ENCODE measurements around the gene CYP4F11.
"Not testable (repeated sequence)": the region's sequence is repeated elsewhere in the genome, so short reads cannot be mapped to it uniquely, and the experiment has no call there.

CYP4F11 gene

GRCh38 chr19:15934332-15935078 lies at the start of gene CYP4F11:
CYP4F11 (minus strand) TSS chr19:15934529; CDS start chr19:15934408, 121 bp downstream.
- DNase-seq, result no peak

GRCh38 chr19:15979293-15979692 lies 45.0 kb upstream of the CYP4F11 start:
- no peak for DNase-seq

- no peak for DNase-seq
Measured at GRCh38 chr19:15977690-15978089, 43.4 kb upstream of the CYP4F11 start.

GRCh38 chr19:15976836-15977689 lies 42.7 kb upstream of the CYP4F11 start:
- no peak for DNase-seq

GRCh38 chr19:15974856-15975255 lies 40.5 kb upstream of the CYP4F11 start:
- DNase-seq, result no peak

GRCh38 chr19:15972043-15972442 lies 37.7 kb upstream of the CYP4F11 start:
- not testable (repeated sequence) for DNase-seq

GRCh38 chr19:15971224-15971780 lies 37.0 kb upstream of the CYP4F11 start:
- no peak for DNase-seq

GRCh38 chr19:15964231-15964630 lies 29.9 kb upstream of the CYP4F11 start:
- no peak for DNase-seq

- peak in 1 of 2 experiments; percentile 15 for DNase-seq
Measured at GRCh38 chr19:15962319-15962718, 28.0 kb upstream of the CYP4F11 start.

GRCh38 chr19:15954820-15955219 lies 20.5 kb upstream of the CYP4F11 start:
- DNase-seq, result no peak

- no peak for DNase-seq
Measured at GRCh38 chr19:15948223-15949058, 14.1 kb upstream of the CYP4F11 start, which contains the start of gene OR10H4. OR10H4 (plus strand) TSS chr19:15949008; CDS start chr19:15949008, 0 bp downstream.

- DNase-seq, result no peak
Measured at GRCh38 chr19:15945301-15945700, 11.0 kb upstream of the CYP4F11 start.

- no peak for DNase-seq
Measured at GRCh38 chr19:15944401-15944800, 10.1 kb upstream of the CYP4F11 start.

GRCh38 chr19:15937771-15938170 lies 3.4 kb upstream of the CYP4F11 start:
- DNase-seq, result no peak

- DNase-seq, result no peak
Measured at GRCh38 chr19:15936950-15937349, 2.6 kb upstream of the CYP4F11 start.

GRCh38 chr19:15936173-15936572 lies 1.8 kb upstream of the CYP4F11 start:
- DNase-seq, result no peak

GRCh38 chr19:15935167-15935702 lies 906 bp upstream of the CYP4F11 start:
- no peak for DNase-seq

- DNase-seq, result peak; percentile 3 to 12
Measured at GRCh38 chr19:15933761-15934331, 483 bp downstream of the CYP4F11 start.

GRCh38 chr19:15928321-15928720 lies 6.0 kb downstream of the CYP4F11 start:
- DNase-seq, result no peak

- DNase-seq, result no peak
Measured at GRCh38 chr19:15926484-15926883, 7.8 kb downstream of the CYP4F11 start.

GRCh38 chr19:15923702-15924101 lies 10.6 kb downstream of the CYP4F11 start:
- DNase-seq, result no peak

GRCh38 chr19:15922021-15922420 lies 12.3 kb downstream of the CYP4F11 start:
- DNase-seq, result no peak

Data from activated CD4-positive, alpha-beta T cell treated with anti-CD3 and anti-CD28 coated beads, Interleukin-2, amount 50 U/mL, for 48 hours (primary cell).